NCI-H2081 treated with DMSO at 0.1 percent for 48 hours (cell line): Measurements from ENCODE around the gene AP1G1.
"Not testable (repeated sequence)": the region's sequence is repeated elsewhere in the genome, so short reads cannot be mapped to it uniquely, and the experiment has no call there.

ENCODE experiments used
- DNase-seq: peaks from one replicate; lab custom pipeline; 2025; lab: John Stamatoyannopoulos, UW

AP1G1 gene

GRCh38 chr16:71700831-71701230, 107.8 kb downstream of the AP1G1 start:
- DNase-seq, result no peak

GRCh38 chr16:71698491-71698890, 110.1 kb downstream of the AP1G1 start:
- DNase-seq, result no peak

- DNase-seq, result no peak
Measured at GRCh38 chr16:71693164-71693563, 115.5 kb downstream of the AP1G1 start.

GRCh38 chr16:71689901-71690300, 118.7 kb downstream of the AP1G1 start:
- DNase-seq, result no peak

- DNase-seq, result no peak
Measured at GRCh38 chr16:71687861-71688260, 120.8 kb downstream of the AP1G1 start.

- not testable (repeated sequence) for DNase-seq
Measured at GRCh38 chr16:71684280-71684679, 124.4 kb downstream of the AP1G1 start.

- DNase-seq, result no peak
Measured at GRCh38 chr16:71681360-71681759, 127.3 kb downstream of the AP1G1 start.
